ENCODE measurements around the gene POLD4. TPM values are rescaled to one million over a fixed set of nuclear protein-coding genes. Genes with fewer than 3 reads are reported as not detected.
A peak's percentile ranks its signal among the peaks of the same experiment; 100 is the strongest.

POLD4 gene
- total RNA-seq, 1 experiment from 2014 or later: 78.7 TPM

GRCh38 chr11:67384851-67385366 lies 31.6 kb upstream of the POLD4 start:
- no peak for ATAC-seq
- TF ChIP-seq POLR2AphosphoS5 (IDR thresholded peaks at IDR 0.05; ENCODE audit: low read depth, low read length): no peak
- TF ChIP-seq, protein P1, sequence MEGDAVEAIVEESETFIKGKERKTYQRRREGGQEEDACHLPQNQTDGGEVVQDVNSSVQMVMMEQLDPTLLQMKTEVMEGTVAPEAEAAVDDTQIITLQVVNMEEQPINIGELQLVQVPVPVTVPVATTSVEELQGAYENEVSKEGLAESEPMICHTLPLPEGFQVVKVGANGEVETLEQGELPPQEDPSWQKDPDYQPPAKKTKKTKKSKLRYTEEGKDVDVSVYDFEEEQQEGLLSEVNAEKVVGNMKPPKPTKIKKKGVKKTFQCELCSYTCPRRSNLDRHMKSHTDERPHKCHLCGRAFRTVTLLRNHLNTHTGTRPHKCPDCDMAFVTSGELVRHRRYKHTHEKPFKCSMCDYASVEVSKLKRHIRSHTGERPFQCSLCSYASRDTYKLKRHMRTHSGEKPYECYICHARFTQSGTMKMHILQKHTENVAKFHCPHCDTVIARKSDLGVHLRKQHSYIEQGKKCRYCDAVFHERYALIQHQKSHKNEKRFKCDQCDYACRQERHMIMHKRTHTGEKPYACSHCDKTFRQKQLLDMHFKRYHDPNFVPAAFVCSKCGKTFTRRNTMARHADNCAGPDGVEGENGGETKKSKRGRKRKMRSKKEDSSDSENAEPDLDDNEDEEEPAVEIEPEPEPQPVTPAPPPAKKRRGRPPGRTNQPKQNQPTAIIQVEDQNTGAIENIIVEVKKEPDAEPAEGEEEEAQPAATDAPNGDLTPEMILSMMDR (IDR thresholded peaks at IDR 0.05): no peak
- TF ChIP-seq SIN3A (IDR thresholded peaks at IDR 0.05; ENCODE audit: borderline replicate concordance, insufficient read depth, low read depth, low read length): no peak
- TF ChIP-seq REST (IDR thresholded peaks at IDR 0.05; ENCODE audit: insufficient read depth in 1 of 2, low read depth in 2 of 2, low read length in 1 of 2): no peak
- TF ChIP-seq TCF7L2 (IDR thresholded peaks at IDR 0.05; ENCODE audit: low read depth, low read length): no peak
- BruUV-seq (replicated peaks): no TSS peak
- Histone ChIP-seq H3K27ac (ENCODE audit: low read length) (no peak overlapping the region), H3K27me3 (ENCODE audit: control insufficient read depth, insufficient read depth, low read length) (no peaks in the 10 kb centered on the region), H3K4me3 (ENCODE audit: low read depth in 2 of 2, low read length in 2 of 2) (no peak overlapping the region), H3K9me3 (ENCODE audit: control insufficient read depth, insufficient read depth, low read depth, low read length) (no peaks in the 10 kb centered on the region), H3K4me1 (ENCODE audit: control insufficient read depth, insufficient read depth, low read length) (peaks cover 27% of the 10 kb centered on the region), H3K36me3 (ENCODE audit: control insufficient read depth, insufficient read depth, low read length) (no peaks in the 10 kb centered on the region)
- CTCF ChIA-PET: no interaction called here
- in situ Hi-C loops (cut with HindIII; ENCODE audit: low pct_unique_long_range_greater_than_20kb, low sequenced_read_pairs): no loop called here
- no peak for DNase-seq (ENCODE audit: low read depth, low spot score)
- POLR2A ChIA-PET: no interaction called here
- intact Hi-C loops (cut with micrococcal nuclease; ENCODE audit: unreplicated experiment): loop anchor here (5.0 to 10.0 kb wide), 2 partner anchors 38 to 120 kb away; partner anchors contain the start of gene GRK2

- POLR2A ChIA-PET: interaction anchor here (0.5 to 1.4 kb wide), 3 partner anchors 9 to 31 kb away, joined by 3 to 11 read pairs (median 4); partner anchors contain the start of gene CLCF1
- Histone ChIP-seq H3K36me3 (ENCODE audit: control insufficient read depth, insufficient read depth, low read length) (no peaks in the 10 kb centered on the region), H3K4me3 (ENCODE audit: low read depth in 2 of 2, low read length in 2 of 2) (no peak overlapping the region), H3K27me3 (ENCODE audit: control insufficient read depth, insufficient read depth, low read length) (no peaks in the 10 kb centered on the region), H3K4me1 (ENCODE audit: control insufficient read depth, insufficient read depth, low read length) (peaks cover 44% of the 10 kb centered on the region), H3K9me3 (ENCODE audit: control insufficient read depth, insufficient read depth, low read depth, low read length) (no peaks in the 10 kb centered on the region), H3K27ac (ENCODE audit: low read length) (peak overlapping the region; percentile 34)
- in situ Hi-C loops (cut with HindIII; ENCODE audit: low pct_unique_long_range_greater_than_20kb, low sequenced_read_pairs) (no loop called here), intact Hi-C loops (cut with micrococcal nuclease; ENCODE audit: unreplicated experiment) (loop anchor here (1.0 to 10.0 kb wide), 3 partner anchors 25 to 118 kb away; partner anchors contain the start of gene GRK2)
- TF ChIP-seq POLR2AphosphoS5 (IDR thresholded peaks at IDR 0.05; ENCODE audit: low read depth, low read length): peak; percentile 50; the same call in 1 of the 2 replicates
- TF ChIP-seq, protein P1 (IDR thresholded peaks at IDR 0.05): peak; percentile 99
- TF ChIP-seq TCF7L2 (IDR thresholded peaks at IDR 0.05; ENCODE audit: low read depth, low read length): no peak
- peak; percentile 86 for ATAC-seq
- DNase-seq (ENCODE audit: low read depth, low spot score): peak; percentile 72
- CTCF ChIA-PET: interaction anchor here (0.5 to 7.7 kb wide), 22 partner anchors 11 to 1461 kb away, joined by 3 to 207 read pairs (median 4); partner anchors contain the start of genes ANKRD13D, CLCF1 and POLD4
- BruUV-seq (replicated peaks): no TSS peak
Observed at GRCh38 chr11:67382276-67383136, 29.2 kb upstream of the POLD4 start.
